K562 (cell line): Measurements from ENCODE around the gene LRP1. TPM values are rescaled to one million over a fixed set of nuclear protein-coding genes. Genes with fewer than 3 reads are reported as not detected.

ENCODE experiments used
- AFF4 ChIP-seq: sonication (generic); formaldehyde crosslinking; IDR thresholded peaks from 2 replicates; pipeline ENCODE4 v1.8.0; 2023; ENCODE audit warnings: mild to moderate bottlenecking, missing genetic modification reagents
- CBFA2T2 ChIP-seq: fragments of 450-650 bp; conservative IDR thresholded peaks from 2 replicates; pipeline ENCODE4 v1.6.1; 2017; ENCODE audit warnings: mild to moderate bottlenecking
- CTCF ChIP-seq, 3 experiments: IDR thresholded peaks in 2 of 3; conservative IDR thresholded peaks in 1 of 3; 2 replicates each; pipeline ENCODE4 v1.5.1; 2011 to 2012; ENCODE audit warnings: low read length in 3 of 3, mild to moderate bottlenecking in 3 of 3, control low read depth in 2 of 3, improper control_type of control experiment in 1 of 3, inconsistent platforms in 1 of 3, low read depth in 1 of 3, mixed read lengths in 1 of 3, moderate library complexity in 1 of 3; ENCODE audit not compliant: insufficient read depth in 2 of 3
- DIDO1 ChIP-seq: fragments of 450-650 bp; IDR thresholded peaks from 2 replicates; pipeline ENCODE4 v1.6.1; 2016; ENCODE audit warnings: low read depth, missing biosample characterization, missing genetic modification characterization
- DLX4 ChIP-seq: fragments of 250-450 bp; sonication (Bioruptor Pico); IDR thresholded peaks from 2 replicates; pipeline ENCODE4 v1.6.1; 2021; ENCODE audit warnings: mild to moderate bottlenecking
- E2F3 ChIP-seq: fragments of 250-450 bp; sonication (Bioruptor Pico); IDR thresholded peaks from 2 replicates; pipeline ENCODE4 v1.4.0; 2020; ENCODE audit warnings: mild to moderate bottlenecking
- E2F8 ChIP-seq: fragments of 450-650 bp; IDR thresholded peaks from 2 replicates; pipeline ENCODE4 v1.7.1; 2018; ENCODE audit warnings: mild to moderate bottlenecking, low read depth; ENCODE audit not compliant: partially characterized antibody
- ESRRA ChIP-seq: fragments of 450-650 bp; IDR thresholded peaks from 2 replicates; pipeline ENCODE4 v1.6.1; 2014; ENCODE audit warnings: low read depth, mild to moderate bottlenecking, moderate library complexity, borderline replicate concordance
- KDM1A ChIP-seq, 2 experiments: fragments of 450-650 bp; IDR thresholded peaks; 2 replicates each; pipeline ENCODE4 v1.6.1; 2016; ENCODE audit warnings: mild to moderate bottlenecking in 2 of 2
- KHSRP ChIP-seq: fragments of 450-650 bp; IDR thresholded peaks from 2 replicates; pipeline ENCODE4 v1.6.1; 2017
- MAZ ChIP-seq, 2 experiments: fragments of 450-650 bp in 1 of 2; sonication (generic) in 1 of 2; formaldehyde crosslinking; IDR thresholded peaks in 1 of 2; conservative IDR thresholded peaks in 1 of 2; 2 replicates each; pipeline versions ENCODE4 v1.4.0 to v1.5.0; 2020; ENCODE audit warnings: mild to moderate bottlenecking in 1 of 2, missing genetic modification reagents in 1 of 2
- NRF1 ChIP-seq, 2 experiments: fragments of 450-650 bp; IDR thresholded peaks in 1 of 2; conservative IDR thresholded peaks in 1 of 2; 2 replicates each; pipeline ENCODE4 v1.6.1; 2014; ENCODE audit warnings: mild to moderate bottlenecking in 2 of 2
- PHTF2 ChIP-seq: fragments of 250-450 bp; sonication (Bioruptor Pico); IDR thresholded peaks from 2 replicates; pipeline ENCODE4 v1.5.0; 2021; ENCODE audit warnings: mild to moderate bottlenecking
- POLR3G ChIP-seq: IDR thresholded peaks from 2 replicates; pipeline ENCODE4 v1.6.1; 2011; ENCODE audit not compliant: insufficient read length, insufficient replicate concordance; ENCODE audit errors: extremely low read depth
- SIN3B ChIP-seq: fragments of 450-650 bp; IDR thresholded peaks from 2 replicates; pipeline ENCODE4 v1.6.1; 2017; ENCODE audit warnings: low read depth, mild to moderate bottlenecking, moderate library complexity
- SIX5 ChIP-seq, 2 experiments: IDR thresholded peaks; 2 replicates each; pipeline ENCODE4 v1.6.1; 2011; ENCODE audit warnings: low read length in 2 of 2, borderline replicate concordance in 1 of 2, low read depth in 1 of 2, mild to moderate bottlenecking in 1 of 2, moderate library complexity in 1 of 2; ENCODE audit not compliant: insufficient read depth in 1 of 2
- ZKSCAN1 ChIP-seq: fragments of 150-350 bp; IDR thresholded peaks from 2 replicates; pipeline ENCODE4 v1.6.1; 2016; ENCODE audit warnings: low read depth, low read length
- ZNF175 ChIP-seq: fragments of 200-800 bp; sonication (Bioruptor generic); IDR thresholded peaks from 2 replicates; pipeline ENCODE4 v1.6.1; 2016; ENCODE audit warnings: low read depth, mild to moderate bottlenecking, missing genetic modification characterization, missing compliant biosample characterization
- polyA plus RNA-seq, 8 experiments: library from polyadenylated mRNA; depleted of rRNA in 4 of 8; stranded (reverse) in 5 of 8; unstranded in 3 of 8; fragments of >200 nt; fragmentation: Nextera tagmentation in 2 of 8; fragmentation: Illumina TruSeq in 1 of 8; extraction: Ambion mirVana in 2 of 8; extraction: Trizol in 1 of 8; gene quantifications; 2 replicates each; pipeline versions ENCODE4 v1.2.1 to v1.2.3, GENCODE V29; 2011 to 2014; ENCODE audit warnings: inconsistent platforms in 1 of 8, missing spikeins in 1 of 8
- total RNA-seq, 7 experiments: library from RNA; depleted of rRNA in 6 of 7; stranded (reverse); fragments of >200 nt in 6 of 7; fragmentation: Illumina TruSeq in 2 of 7; extraction: Trizol in 2 of 7; gene quantifications; 2 replicates each; pipeline versions ENCODE4 v1.2.1 to v1.2.3, GENCODE V29; 2011 to 2021; ENCODE audit warnings: low replicate concordance in 1 of 7

LRP1 gene
- total and polyA plus RNA-seq, 9 of the 15 experiments (the other 6 are each of a cell fraction or from before 2014, with no cell fraction given): 0.04 to 0.64 (median 0.19) TPM; not detected in 2

- no peak for TF ChIP-seq SIX5 (IDR thresholded peaks at IDR 0.05; ENCODE audit: borderline replicate concordance in 1 of 2, insufficient read depth in 1 of 2, low read depth in 1 of 2, low read length in 2 of 2)
- no peak for TF ChIP-seq AFF4 (CRISPR knock-in tag)
- peak in 1 of 3 experiments; percentile 9; a peak in 1 of 6 replicates for TF ChIP-seq CTCF (IDR thresholded peaks at IDR 0.05 in 2 of 3, conservative IDR thresholded peaks at IDR 0.05 in 1 of 3; ENCODE audit: insufficient read depth in 2 of 3, low read depth in 1 of 3, low read length in 3 of 3)
- no peak for TF ChIP-seq SIN3B
- TF ChIP-seq KDM1A (IDR thresholded peaks at IDR 0.05): peak; percentile 11 to 35; a peak in 1 of 4 replicates
- no peak for TF ChIP-seq E2F3 (CRISPR knock-in tag)
- TF ChIP-seq MAZ (CRISPR knock-in tag; conservative IDR thresholded peaks at IDR 0.05 in 1 of 2, IDR thresholded peaks at IDR 0.05 in 1 of 2): peak; percentile 16 to 68; a peak in 1 of 4 replicates
- TF ChIP-seq ESRRA: 0 out of 2 replicates have a peak, but pooled peaks have one; percentile 20
- no peak for TF ChIP-seq DLX4
- TF ChIP-seq ZKSCAN1: no peak
- no peak for TF ChIP-seq DIDO1 (tag)
- no peak for TF ChIP-seq ZNF175
- TF ChIP-seq POLR3G: no peak
- TF ChIP-seq NRF1 (conservative IDR thresholded peaks at IDR 0.05 in 1 of 2, IDR thresholded peaks at IDR 0.05 in 1 of 2): peak; percentile 50 to 61; a peak in 3 of 4 replicates
- no peak for TF ChIP-seq E2F8
- no peak for TF ChIP-seq KHSRP
- no peak for TF ChIP-seq PHTF2 (CRISPR knock-in tag)
- TF ChIP-seq CBFA2T2: no peak
These were observed 17.9 kb upstream of the LRP1 start (continued) for GRCh38 chr12:57110104-57111030.
